PFSK-1 (cell line): ENCODE results near the gene FMNL1.

Source experiments
- FOXP2 ChIP-seq: optimal IDR thresholded peaks from 2 replicates; pipeline ENCODE3; 2011; ENCODE audit warnings: borderline replicate concordance, control low read depth, inconsistent platforms; ENCODE audit not compliant: insufficient read depth; ENCODE audit errors: extremely low read length, extremely low read depth
- POLR2AphosphoS5 ChIP-seq: IDR thresholded peaks from 2 replicates; pipeline ENCODE4 v1.6.1; 2012; ENCODE audit warnings: low read depth, mild to moderate bottlenecking, control low read depth, low read length, moderate library complexity
- SIN3A ChIP-seq: IDR thresholded peaks from 2 replicates; pipeline ENCODE4 v1.6.1; 2012; ENCODE audit warnings: mild to moderate bottlenecking, low read length, moderate library complexity, borderline replicate concordance; ENCODE audit not compliant: insufficient read depth
- TAF1 ChIP-seq: IDR thresholded peaks from 2 replicates; pipeline ENCODE4 v1.6.1; 2012; ENCODE audit warnings: low read length, control low read depth, borderline replicate concordance; ENCODE audit not compliant: insufficient read depth
- TF ChIP-seq, protein P1 (sequence below), 2 experiments: IDR thresholded peaks; 2 replicates each; pipeline versions ENCODE4 v1.6.1 to v1.8.0; 2011 to 2012; ENCODE audit warnings: low read depth in 2 of 2, low read length in 2 of 2, control low read depth in 1 of 2, inconsistent platforms in 1 of 2, mild to moderate bottlenecking in 1 of 2, moderate library complexity in 1 of 2; ENCODE audit not compliant: insufficient read depth in 1 of 2

DNA sequence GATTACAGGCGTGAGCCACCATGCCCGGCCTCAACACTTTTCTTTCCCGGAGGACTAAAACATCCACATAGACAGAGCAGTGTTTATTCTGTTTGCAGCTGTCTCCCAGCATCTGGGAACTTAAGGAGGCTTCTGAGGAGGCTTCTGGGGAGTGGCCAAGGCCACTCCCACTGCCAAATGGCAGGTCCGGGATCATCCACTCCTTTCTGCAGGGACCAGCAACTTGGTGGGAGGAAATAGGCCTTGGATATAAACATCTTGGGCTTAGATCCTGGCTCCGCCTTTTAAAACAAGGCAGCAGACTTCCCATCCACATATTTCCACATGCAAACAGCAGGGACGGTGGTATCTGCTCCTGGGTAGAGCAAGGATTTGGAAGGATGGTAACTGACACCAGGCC is 54.3 kb downstream of the FMNL1 start:
- TF ChIP-seq POLR2AphosphoS5 (no peak), TAF1 (no peak), SIN3A (no peak), FOXP2 (no peak)
- TF ChIP-seq, protein P1, sequence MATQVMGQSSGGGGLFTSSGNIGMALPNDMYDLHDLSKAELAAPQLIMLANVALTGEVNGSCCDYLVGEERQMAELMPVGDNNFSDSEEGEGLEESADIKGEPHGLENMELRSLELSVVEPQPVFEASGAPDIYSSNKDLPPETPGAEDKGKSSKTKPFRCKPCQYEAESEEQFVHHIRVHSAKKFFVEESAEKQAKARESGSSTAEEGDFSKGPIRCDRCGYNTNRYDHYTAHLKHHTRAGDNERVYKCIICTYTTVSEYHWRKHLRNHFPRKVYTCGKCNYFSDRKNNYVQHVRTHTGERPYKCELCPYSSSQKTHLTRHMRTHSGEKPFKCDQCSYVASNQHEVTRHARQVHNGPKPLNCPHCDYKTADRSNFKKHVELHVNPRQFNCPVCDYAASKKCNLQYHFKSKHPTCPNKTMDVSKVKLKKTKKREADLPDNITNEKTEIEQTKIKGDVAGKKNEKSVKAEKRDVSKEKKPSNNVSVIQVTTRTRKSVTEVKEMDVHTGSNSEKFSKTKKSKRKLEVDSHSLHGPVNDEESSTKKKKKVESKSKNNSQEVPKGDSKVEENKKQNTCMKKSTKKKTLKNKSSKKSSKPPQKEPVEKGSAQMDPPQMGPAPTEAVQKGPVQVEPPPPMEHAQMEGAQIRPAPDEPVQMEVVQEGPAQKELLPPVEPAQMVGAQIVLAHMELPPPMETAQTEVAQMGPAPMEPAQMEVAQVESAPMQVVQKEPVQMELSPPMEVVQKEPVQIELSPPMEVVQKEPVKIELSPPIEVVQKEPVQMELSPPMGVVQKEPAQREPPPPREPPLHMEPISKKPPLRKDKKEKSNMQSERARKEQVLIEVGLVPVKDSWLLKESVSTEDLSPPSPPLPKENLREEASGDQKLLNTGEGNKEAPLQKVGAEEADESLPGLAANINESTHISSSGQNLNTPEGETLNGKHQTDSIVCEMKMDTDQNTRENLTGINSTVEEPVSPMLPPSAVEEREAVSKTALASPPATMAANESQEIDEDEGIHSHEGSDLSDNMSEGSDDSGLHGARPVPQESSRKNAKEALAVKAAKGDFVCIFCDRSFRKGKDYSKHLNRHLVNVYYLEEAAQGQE (IDR thresholded peaks at IDR 0.05; ENCODE audit: insufficient read depth in 1 of 2, low read depth in 2 of 2, low read length in 2 of 2) = no peak
